ENCODE data around the gene RPL32. TPM values are rescaled to one million over a fixed set of nuclear protein-coding genes. Genes with fewer than 3 reads are reported as not detected.

The RPL32 gene
- 1,000 to 10,000 TPM; 2,267 to 2,386 TPM for polyA plus RNA-seq

DNA sequence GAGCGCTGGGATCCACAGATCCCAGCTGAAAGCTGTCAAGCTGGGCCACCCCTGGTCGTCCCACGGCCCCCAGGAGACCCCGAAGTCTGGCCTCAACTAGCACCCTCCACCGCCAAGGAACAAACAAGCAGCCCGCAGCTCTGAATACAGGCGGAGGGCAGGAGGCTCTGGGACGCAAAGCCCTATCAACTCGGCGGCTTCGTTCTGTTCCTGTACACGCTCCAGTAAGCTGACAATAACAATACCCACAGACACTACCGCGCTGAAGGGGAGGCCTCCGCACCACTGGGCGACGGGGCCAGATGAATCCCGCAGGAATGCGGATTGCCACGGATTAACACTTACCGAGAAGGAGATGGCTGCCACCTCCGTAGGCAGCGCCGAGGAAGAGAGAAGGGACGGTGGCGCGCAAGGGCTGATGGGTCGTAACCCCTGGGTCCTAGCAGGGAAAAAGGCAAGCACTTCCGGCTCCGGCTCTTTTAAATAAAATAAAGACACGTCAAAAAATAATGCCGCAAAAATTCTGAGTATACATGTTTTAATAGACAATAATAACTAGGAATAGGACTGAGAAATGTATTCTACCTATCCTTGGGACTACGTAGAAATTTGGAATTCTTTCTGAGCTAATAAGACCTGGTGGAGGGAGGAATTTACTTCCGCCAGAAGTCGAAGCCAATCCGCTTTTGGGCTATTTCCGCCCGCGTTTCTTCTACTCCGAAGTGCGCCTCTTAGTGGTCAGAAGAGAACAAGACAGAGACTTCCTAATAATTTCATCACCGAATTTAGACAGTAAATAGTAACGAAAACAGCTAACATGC lies at the start of gene RPL32:
Gene RPL32 (minus strand): TSS at position 417 of the 821 bp plus-strand sequence. CDS start 1,328 bp downstream, outside the sequence.
- Histone ChIP-seq H3K4me1 (ENCODE audit: control insufficient read depth in 2 of 2, insufficient read depth in 2 of 2, low read length in 1 of 2) (peaks cover 3 to 11% of the 10 kb centered on the region in 2 donors), H3K4me3 (ENCODE audit: low read depth in 1 of 2, low read length in 2 of 2) (peak within 1 kb of the TSS; percentile 89 to 90), H3K36me3 (ENCODE audit: control insufficient read depth in 2 of 2, insufficient read depth in 2 of 2, low read length in 1 of 2) (peaks cover 9 to 19% of the 10 kb centered on the region in 2 donors), H3K9me3 (ENCODE audit: control insufficient read depth in 2 of 2, insufficient read depth in 1 of 2, low read depth in 1 of 2, low read length in 1 of 2) (no peaks in the 10 kb centered on the region), H3K27me3 (ENCODE audit: control insufficient read depth in 1 of 2, insufficient read depth in 2 of 2, low read length in 2 of 2) (no peaks in the 10 kb centered on the region), H3K27ac (ENCODE audit: low read depth in 2 of 2, low read length in 1 of 2) (peak within 1 kb of the TSS; percentile 86 to 88)
- 0% methylated on average over 43 of the region's 43 CpGs for WGBS, 2 donors

GRCh38 chr3:12890610-12891390 lies 49.4 kb upstream of the RPL32 start:
- H3K27me3 ChIP-seq (ENCODE audit: control insufficient read depth in 1 of 2, insufficient read depth in 2 of 2, low read length in 2 of 2), result no peaks in the 10 kb centered on the region
- H3K9me3 ChIP-seq (ENCODE audit: control insufficient read depth in 2 of 2, insufficient read depth in 1 of 2, low read depth in 1 of 2, low read length in 1 of 2), result no peaks in the 10 kb centered on the region
- no peak overlapping the region for H3K27ac ChIP-seq (ENCODE audit: low read depth in 2 of 2, low read length in 1 of 2)
- peaks cover 0 to 3% of the 10 kb centered on the region in 2 donors for H3K4me1 ChIP-seq (ENCODE audit: control insufficient read depth in 2 of 2, insufficient read depth in 2 of 2, low read length in 1 of 2)
- H3K4me3 ChIP-seq (ENCODE audit: low read depth in 1 of 2, low read length in 2 of 2), result no peak overlapping the region
- H3K36me3 ChIP-seq (ENCODE audit: control insufficient read depth in 2 of 2, insufficient read depth in 2 of 2, low read length in 1 of 2), result no peaks in the 10 kb centered on the region
- WGBS, 2 donors, result 86 to 87% methylated on average over 10 of the region's 10 CpGs

- no peaks in the 10 kb centered on the region for H3K36me3 ChIP-seq (ENCODE audit: control insufficient read depth in 2 of 2, insufficient read depth in 2 of 2, low read length in 1 of 2)
- 80 to 81% methylated on average over 12 of the region's 12 CpGs for WGBS, 2 donors
- no peak overlapping the region for H3K4me3 ChIP-seq (ENCODE audit: low read depth in 1 of 2, low read length in 2 of 2)
- H3K27ac ChIP-seq (ENCODE audit: low read depth in 2 of 2, low read length in 1 of 2), result no peak overlapping the region
- no peaks in the 10 kb centered on the region for H3K27me3 ChIP-seq (ENCODE audit: control insufficient read depth in 1 of 2, insufficient read depth in 2 of 2, low read length in 2 of 2)
- no peaks in the 10 kb centered on the region for H3K4me1 ChIP-seq (ENCODE audit: control insufficient read depth in 2 of 2, insufficient read depth in 2 of 2, low read length in 1 of 2)
- no peaks in the 10 kb centered on the region for H3K9me3 ChIP-seq (ENCODE audit: control insufficient read depth in 2 of 2, insufficient read depth in 1 of 2, low read depth in 1 of 2, low read length in 1 of 2)
These were observed 45.4 kb upstream of the RPL32 start for GRCh38 chr3:12886736-12887135.

GRCh38 chr3:12886106-12886679 lies 44.8 kb upstream of the RPL32 start:
- Histone ChIP-seq H3K36me3 (ENCODE audit: control insufficient read depth in 2 of 2, insufficient read depth in 2 of 2, low read length in 1 of 2) (no peaks in the 10 kb centered on the region), H3K4me3 (ENCODE audit: low read depth in 1 of 2, low read length in 2 of 2) (no peak overlapping the region), H3K27me3 (ENCODE audit: control insufficient read depth in 1 of 2, insufficient read depth in 2 of 2, low read length in 2 of 2) (no peaks in the 10 kb centered on the region), H3K4me1 (ENCODE audit: control insufficient read depth in 2 of 2, insufficient read depth in 2 of 2, low read length in 1 of 2) (no peaks in the 10 kb centered on the region), H3K9me3 (ENCODE audit: control insufficient read depth in 2 of 2, insufficient read depth in 1 of 2, low read depth in 1 of 2, low read length in 1 of 2) (no peaks in the 10 kb centered on the region), H3K27ac (ENCODE audit: low read depth in 2 of 2, low read length in 1 of 2) (no peak overlapping the region)
- 57 to 67% methylated on average over 10 of the region's 10 CpGs for WGBS, 2 donors

DNA sequence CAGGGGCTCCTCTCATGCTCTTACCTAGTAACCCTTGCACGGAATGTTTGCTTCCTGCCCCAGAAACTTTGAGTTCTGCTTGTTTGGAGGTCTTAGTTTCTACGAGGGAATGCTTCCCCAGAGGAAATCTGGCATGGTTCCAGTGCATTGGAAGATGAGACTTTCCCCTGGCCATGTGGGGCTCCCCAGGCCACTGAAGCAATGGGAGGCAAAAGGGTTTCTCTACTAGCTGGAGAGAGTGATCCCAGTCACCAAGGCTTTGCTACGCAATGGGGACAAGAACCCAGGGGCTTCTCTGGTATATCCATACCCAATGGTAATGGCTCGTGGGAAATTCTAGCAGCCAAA lies 44.2 kb upstream of the RPL32 start:
- Histone ChIP-seq H3K4me3 (ENCODE audit: low read depth in 1 of 2, low read length in 2 of 2) (no peak overlapping the region), H3K4me1 (ENCODE audit: control insufficient read depth in 2 of 2, insufficient read depth in 2 of 2, low read length in 1 of 2) (no peaks in the 10 kb centered on the region), H3K27me3 (ENCODE audit: control insufficient read depth in 1 of 2, insufficient read depth in 2 of 2, low read length in 2 of 2) (no peaks in the 10 kb centered on the region), H3K36me3 (ENCODE audit: control insufficient read depth in 2 of 2, insufficient read depth in 2 of 2, low read length in 1 of 2) (no peaks in the 10 kb centered on the region), H3K9me3 (ENCODE audit: control insufficient read depth in 2 of 2, insufficient read depth in 1 of 2, low read depth in 1 of 2, low read length in 1 of 2) (no peaks in the 10 kb centered on the region), H3K27ac (ENCODE audit: low read depth in 2 of 2, low read length in 1 of 2) (no peak overlapping the region)
- 75 to 81% methylated on average over 4 of the region's 4 CpGs for WGBS, 2 donors

- no peak overlapping the region for H3K4me3 ChIP-seq (ENCODE audit: low read depth in 1 of 2, low read length in 2 of 2)
- no peaks in the 10 kb centered on the region for H3K36me3 ChIP-seq (ENCODE audit: control insufficient read depth in 2 of 2, insufficient read depth in 2 of 2, low read length in 1 of 2)
- H3K27me3 ChIP-seq (ENCODE audit: control insufficient read depth in 1 of 2, insufficient read depth in 2 of 2, low read length in 2 of 2), result no peaks in the 10 kb centered on the region
- no peaks in the 10 kb centered on the region for H3K4me1 ChIP-seq (ENCODE audit: control insufficient read depth in 2 of 2, insufficient read depth in 2 of 2, low read length in 1 of 2)
- no peaks in the 10 kb centered on the region for H3K9me3 ChIP-seq (ENCODE audit: control insufficient read depth in 2 of 2, insufficient read depth in 1 of 2, low read depth in 1 of 2, low read length in 1 of 2)
- 90 to 92% methylated on average over 20 of the region's 20 CpGs for WGBS, 2 donors
- H3K27ac ChIP-seq (ENCODE audit: low read depth in 2 of 2, low read length in 1 of 2), result peak overlapping the region in 1 of 2 donors; percentile 34
These were observed 43.6 kb upstream of the RPL32 start for GRCh38 chr3:12884790-12885582.

- no peaks in the 10 kb centered on the region for H3K36me3 ChIP-seq (ENCODE audit: control insufficient read depth in 2 of 2, insufficient read depth in 2 of 2, low read length in 1 of 2)
- H3K4me3 ChIP-seq (ENCODE audit: low read depth in 1 of 2, low read length in 2 of 2), result no peak overlapping the region
- no peaks in the 10 kb centered on the region for H3K9me3 ChIP-seq (ENCODE audit: control insufficient read depth in 2 of 2, insufficient read depth in 1 of 2, low read depth in 1 of 2, low read length in 1 of 2)
- H3K27me3 ChIP-seq (ENCODE audit: control insufficient read depth in 1 of 2, insufficient read depth in 2 of 2, low read length in 2 of 2), result no peaks in the 10 kb centered on the region
- peak overlapping the region in 1 of 2 donors; percentile 46 for H3K27ac ChIP-seq (ENCODE audit: low read depth in 2 of 2, low read length in 1 of 2)
- H3K4me1 ChIP-seq (ENCODE audit: control insufficient read depth in 2 of 2, insufficient read depth in 2 of 2, low read length in 1 of 2), result no peaks in the 10 kb centered on the region
- WGBS, 2 donors, result 62 to 77% methylated on average over 15 of the region's 15 CpGs
These were observed 42.9 kb upstream of the RPL32 start for GRCh38 chr3:12884186-12884680.

- WGBS, 2 donors, result 93% methylated on average over 61 to 62 of the region's 62 CpGs
These were observed 41.3 kb upstream of the RPL32 start for GRCh38 chr3:12882336-12883310.

More at GRCh38 chr3:12882336-12883310, 41.3 kb upstream of the RPL32 start:
- Histone ChIP-seq H3K4me1 (ENCODE audit: control insufficient read depth in 2 of 2, insufficient read depth in 2 of 2, low read length in 1 of 2) (no peaks in the 10 kb centered on the region), H3K4me3 (ENCODE audit: low read depth in 1 of 2, low read length in 2 of 2) (no peak overlapping the region), H3K27ac (ENCODE audit: low read depth in 2 of 2, low read length in 1 of 2) (no peak overlapping the region), H3K36me3 (ENCODE audit: control insufficient read depth in 2 of 2, insufficient read depth in 2 of 2, low read length in 1 of 2) (no peaks in the 10 kb centered on the region), H3K9me3 (ENCODE audit: control insufficient read depth in 2 of 2, insufficient read depth in 1 of 2, low read depth in 1 of 2, low read length in 1 of 2) (no peaks in the 10 kb centered on the region), H3K27me3 (ENCODE audit: control insufficient read depth in 1 of 2, insufficient read depth in 2 of 2, low read length in 2 of 2) (no peaks in the 10 kb centered on the region)

Measured in esophagus (tissue), 2 donors.